Left renal pelvis (tissue), 4 donors: ENCODE measurements around the gene NGB. TPM values are rescaled to one million over a fixed set of nuclear protein-coding genes. Genes with fewer than 3 reads are reported as not detected.

Source experiments
- DNase-seq, 4 donors: peaks; one replicate each; pipeline ENCODE4 v3.0.0-alpha.2; 2013; ENCODE audit warnings: low read depth in 4 of 4, low spot score in 3 of 4
- polyA plus RNA-seq, 4 donors: library from polyadenylated mRNA; unstranded; fragments of 120-200 nt; gene quantifications; one replicate each; pipeline ENCODE4 v1.2.1, GENCODE V29; 2013; ENCODE audit not compliant: insufficient read length in 4 of 4

The NGB gene
- polyA plus RNA-seq, 4 donors, result 0.07 TPM; not detected in 3

DNA sequence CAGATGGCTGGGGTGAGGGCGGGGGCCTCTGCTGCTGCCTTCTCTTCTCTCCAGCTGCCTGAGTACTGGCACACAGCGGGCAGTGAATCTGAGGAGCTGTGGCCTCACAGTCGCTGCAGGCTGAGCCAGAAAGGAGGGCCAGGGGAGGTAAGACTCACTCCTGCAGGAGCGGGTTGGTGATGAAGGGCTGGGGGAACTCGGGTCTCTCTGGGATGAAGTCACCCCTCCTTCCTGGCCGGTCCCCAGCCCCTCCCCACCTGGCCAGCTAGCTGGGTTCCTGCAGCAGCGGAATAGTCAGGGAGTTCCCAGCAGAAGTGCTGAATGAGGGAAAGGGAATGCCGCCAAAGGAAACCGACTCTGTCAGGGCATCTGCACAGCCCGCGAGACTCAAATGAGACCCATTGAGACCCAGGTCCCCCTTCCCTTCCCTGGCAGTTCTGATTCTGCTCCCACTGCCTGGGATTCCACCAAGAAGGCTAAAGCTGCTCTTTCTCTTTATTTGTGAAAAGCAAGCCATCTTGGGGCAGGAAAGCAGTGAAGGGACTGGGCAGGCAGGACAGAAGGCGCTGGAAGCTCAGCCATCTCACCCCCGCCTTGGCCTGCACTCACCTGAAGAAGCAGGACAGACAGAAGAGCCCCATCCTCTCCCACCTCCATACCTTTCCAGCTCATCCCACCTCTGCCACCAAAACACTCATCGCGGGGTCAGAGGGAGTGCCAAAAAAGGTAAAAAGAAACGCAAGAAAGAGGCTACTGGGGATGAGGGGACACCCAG is 5.3 kb downstream of the NGB start:
- no peak for DNase-seq

DNA sequence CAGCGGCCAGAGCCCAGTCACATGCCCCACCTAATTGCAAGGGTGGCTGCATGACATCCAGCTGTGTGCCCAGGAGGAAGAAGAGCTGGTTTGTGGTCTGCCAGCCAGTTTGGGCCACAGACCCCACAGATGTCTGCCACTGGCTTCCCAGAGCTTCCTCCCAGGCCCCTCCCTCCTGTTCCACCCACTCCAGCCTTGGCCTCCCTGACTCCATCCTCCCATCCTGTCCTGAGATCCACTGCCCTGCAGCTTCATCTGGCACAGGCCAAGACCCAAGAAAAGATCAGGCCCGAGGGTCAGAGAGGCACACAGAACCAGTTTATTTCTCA is 5.9 kb downstream of the NGB start:
- DNase-seq, result no peak

DNA sequence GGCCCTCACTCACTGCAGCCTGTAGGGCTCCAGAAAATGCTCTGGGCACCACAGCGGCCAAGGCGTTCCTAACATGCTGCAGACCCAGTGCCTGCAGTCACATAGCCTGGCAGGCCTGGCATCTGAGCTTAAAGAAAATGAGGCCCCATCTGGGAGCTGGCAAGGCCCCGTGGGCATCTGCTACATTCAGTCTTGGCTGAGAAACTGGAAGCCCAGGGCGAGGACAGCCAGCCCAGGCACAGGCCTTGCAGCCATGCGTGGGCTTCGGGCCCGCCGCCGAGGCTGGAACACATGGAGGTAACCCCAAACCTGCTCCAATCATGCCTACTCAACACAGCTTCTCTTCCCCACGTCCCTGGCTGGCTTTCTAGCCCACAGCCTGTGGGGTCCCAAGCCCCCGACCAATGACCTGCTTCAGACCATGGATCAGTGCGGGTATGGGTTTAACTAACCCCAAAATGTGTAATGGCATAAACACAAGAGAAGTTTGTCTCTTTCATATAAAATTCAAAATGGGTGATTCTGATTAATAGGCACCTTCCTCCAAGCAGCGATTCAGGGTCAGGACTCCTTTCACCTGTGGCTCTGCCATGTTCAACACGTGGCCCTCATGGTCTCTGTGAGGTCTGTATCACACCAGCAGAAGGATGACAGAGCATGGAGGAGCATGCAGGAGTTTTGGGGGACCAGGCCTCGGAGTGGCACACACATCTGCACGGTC is 6.4 kb downstream of the NGB start:
- DNase-seq, result no peak

DNA sequence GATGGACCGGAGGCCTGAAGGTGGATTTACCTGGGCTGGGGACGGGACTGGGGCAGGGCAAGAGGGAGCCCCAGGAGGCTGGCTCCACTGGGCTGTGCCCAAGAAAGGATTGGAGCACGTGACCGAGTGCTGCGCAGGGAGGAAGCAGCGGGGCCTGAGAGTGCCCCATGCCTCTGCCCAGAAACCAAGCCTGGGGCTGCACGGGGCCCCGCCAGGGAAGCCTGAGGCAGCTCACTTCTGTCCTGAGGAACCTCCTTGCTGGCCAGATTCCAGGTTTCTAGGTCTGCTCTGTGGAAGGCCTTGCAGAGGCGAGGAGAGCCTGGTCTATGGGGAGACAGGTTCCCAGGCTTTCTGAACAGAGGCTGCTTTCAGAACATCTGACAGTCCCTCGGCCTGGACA is 10.4 kb downstream of the NGB start:
- no peak for DNase-seq

DNA sequence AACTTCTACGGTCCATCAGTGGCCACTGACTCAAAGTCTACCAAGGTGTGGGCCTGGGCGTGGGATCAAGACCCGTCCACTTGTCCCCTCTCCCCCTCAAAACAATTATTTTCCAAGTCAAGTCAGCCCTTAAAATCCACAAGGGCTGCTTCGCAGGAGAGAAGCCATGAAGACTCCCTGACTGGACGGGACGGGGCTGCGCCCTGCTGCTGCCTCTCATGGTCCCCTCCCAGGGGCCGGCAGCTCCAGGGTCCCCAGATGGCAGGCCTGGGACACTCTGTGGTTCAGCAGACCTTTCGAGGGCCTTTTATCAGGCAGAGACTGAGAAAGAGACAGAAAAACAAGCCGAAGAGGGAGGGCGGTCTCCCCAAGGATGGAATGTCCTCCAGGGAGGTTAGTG is 10.8 kb downstream of the NGB start:
- no peak for DNase-seq

DNA sequence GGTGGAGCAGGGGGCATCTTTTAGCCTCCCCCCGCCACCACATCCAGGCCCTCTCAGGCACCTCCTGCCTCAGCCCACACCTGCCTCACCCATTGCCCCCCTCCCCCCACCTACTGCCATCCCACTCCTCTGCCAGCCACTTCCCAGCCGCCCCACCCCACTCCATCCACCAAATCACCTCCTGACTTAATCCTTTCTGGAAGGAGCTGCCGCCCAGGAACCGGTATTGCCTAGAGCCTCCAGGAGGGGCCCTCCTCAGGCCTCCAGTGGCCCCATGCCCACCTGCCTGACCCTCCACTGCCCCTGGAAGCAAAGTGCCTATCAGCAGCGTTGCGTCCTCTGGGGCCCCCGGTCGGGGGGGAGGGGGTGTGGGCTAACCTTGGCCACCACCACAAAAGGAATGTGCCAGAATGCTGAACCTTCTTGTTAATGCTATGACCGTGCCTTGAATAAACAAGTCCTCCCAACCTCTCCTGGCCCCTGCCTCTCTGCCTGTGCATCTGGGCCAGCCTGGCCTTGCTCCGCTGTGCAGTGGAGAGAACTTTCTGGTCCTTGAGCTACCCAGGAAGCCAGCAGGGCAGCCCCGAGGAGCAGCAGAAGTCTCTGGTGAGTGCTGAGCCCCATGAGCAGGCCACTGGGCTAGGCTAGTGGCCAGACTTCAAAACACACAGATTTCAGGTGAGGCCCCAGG is 11.8 kb downstream of the NGB start:
- DNase-seq, result no peak

DNA sequence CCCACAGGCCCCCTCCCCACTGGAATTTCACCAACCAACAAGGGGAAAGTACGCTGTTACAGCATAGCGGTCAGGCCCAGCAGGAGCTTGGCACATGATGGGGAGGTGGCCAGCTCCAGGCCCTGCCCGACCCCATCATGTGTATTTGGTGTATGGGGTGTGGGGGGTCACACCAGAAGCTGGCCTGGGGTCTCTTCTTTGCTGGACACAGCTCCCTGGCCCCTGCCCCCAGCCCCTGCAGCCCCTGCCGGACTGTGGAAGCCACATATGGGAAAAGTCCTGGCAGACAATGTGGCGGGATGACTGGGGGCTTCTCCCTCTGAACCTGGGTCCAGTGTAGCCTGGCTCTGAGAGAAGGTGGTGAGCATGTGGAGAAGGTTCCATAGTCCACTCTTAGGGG is 12.4 kb downstream of the NGB start:
- no peak for DNase-seq

DNA sequence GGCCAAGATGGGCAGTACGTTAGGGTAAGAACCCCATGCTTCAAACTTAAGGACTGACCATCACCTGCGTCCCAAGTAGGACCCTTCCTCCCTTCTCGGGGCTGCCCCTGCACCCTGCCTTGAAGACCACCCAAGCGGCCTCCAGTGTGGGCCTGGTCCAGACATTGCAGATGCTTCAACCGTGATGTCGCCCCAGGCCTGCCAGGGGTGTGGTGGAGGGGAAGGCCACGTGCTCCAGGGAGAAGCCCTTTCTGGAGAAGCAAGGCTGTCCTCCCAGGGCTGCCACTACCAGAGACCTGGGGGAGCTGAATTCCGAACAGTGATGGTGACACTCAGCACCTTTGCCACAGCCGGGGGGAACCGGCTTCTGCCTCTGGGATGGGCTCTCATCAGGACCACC is 13.3 kb downstream of the NGB start:
- no peak for DNase-seq

DNA sequence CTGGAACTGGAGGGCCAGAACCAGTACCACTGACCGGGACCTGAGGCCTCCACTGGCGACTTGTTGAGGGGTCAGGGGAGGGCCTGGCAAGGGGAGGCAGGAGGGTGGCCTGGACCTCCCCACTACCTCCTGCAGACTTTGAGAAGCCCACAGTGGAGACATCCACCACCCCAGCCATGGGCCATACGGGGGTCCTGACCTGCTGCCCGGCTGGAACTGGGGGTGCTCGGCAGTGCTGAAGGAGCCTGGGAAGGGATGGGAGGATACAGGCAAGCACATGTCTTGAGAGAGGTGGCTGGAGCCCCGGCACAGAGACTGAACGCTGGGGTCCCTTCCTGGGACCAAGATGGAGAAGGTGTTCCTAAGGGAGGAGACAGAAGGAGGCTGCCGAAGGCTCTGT is 14.3 kb downstream of the NGB start:
- DNase-seq, result no peak

DNA sequence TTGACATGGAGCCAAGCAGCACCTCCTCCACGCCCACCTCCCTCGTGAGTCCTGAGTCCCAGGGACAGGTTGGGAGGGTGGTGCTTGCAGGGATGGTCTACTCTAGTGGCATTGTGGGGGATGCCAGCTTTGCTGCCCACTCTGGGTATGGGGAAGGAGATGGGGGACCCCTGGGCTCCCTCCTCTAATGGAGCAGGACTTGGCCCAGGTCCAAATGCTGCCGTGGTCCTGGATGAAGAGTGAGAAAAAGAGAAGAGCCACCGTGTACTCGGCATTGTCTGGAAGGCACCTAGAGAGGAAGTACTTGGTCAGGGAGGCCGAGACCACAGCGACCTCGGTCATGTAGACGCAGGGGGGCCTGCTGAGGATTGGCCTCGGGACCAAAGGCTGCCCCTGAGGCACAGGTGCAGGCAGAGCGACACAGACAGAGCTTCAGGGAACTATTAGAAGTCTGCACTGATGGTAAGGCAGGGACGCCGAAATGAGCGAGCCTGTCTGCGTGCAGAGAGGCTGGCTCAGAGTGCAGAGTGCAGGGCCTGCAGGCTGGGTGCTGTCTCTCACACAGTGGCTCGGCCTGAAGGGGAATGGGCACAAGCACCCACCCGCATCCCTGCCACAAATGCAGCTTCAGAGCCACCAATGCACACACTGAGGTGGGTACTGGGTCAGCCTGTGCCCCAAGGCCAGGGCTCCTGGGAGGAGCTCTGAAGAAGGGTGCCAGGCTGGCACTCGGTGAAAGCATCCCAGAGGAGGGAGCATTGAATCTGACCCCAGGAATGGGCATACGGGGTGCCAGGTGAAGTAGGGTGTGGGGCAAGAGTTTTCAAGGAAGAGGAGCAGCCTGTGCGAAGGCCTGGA is 17.4 kb downstream of the NGB start:
- DNase-seq, result no peak

DNA sequence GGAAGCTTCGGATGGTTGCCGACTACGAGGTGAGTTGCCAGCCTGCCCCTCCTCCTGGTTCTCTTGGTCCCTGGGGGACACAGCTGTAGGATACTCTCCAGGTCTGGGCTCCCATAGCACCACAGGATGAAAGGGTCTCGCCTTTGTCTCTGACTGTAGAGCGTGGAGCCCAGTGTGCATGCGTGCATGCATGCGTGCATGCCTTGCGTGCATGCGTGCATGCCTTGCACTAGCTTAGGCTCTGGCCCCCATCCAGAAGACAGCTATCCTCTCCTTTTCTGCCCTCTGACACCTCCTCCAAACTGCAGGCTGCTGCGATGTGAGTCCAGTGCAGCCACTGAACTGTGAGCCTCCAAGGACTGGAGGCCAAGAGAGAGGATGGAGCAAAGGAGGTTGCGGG is 19.1 kb downstream of the NGB start:
- no peak for DNase-seq

DNA sequence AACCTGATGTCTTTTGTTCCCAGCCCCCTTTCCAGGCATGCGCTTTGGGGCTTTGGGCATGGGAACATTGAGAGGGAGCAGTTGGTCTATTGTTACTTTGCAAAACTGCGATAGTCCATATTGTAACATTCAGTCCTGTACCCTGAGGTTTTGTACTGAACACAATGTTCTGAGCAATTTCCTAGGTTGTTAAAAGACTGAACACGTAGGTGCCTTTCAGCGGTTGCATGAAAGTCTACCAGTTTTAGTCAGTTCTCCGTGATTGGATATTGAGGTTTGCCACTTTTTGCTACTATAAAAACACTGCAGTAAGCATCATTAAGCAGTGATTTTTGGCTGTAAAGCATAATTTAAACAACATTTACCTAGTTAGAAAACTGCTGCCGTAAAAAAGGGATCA is 20.1 kb downstream of the NGB start:
- no peak for DNase-seq

DNA sequence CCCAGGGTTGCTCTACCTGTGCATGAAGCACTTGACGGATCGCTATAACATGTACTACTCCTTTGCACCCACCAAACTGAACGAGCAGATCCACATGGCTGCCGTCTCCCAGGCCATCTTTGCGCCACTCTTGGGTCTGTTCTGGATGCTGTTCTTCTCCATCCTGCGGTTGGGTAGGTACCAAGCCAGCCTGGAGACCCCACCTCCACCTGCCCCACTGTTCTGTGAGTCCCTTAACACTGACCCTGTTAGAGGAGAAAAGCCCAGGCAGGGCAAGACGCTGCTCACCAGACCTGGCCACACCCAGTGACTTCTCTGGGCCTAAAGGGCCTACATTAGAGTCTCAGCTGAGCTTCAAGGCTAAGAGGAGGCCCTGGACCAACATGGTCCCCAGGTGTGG is 21.7 kb downstream of the NGB start:
- no peak for DNase-seq

DNA sequence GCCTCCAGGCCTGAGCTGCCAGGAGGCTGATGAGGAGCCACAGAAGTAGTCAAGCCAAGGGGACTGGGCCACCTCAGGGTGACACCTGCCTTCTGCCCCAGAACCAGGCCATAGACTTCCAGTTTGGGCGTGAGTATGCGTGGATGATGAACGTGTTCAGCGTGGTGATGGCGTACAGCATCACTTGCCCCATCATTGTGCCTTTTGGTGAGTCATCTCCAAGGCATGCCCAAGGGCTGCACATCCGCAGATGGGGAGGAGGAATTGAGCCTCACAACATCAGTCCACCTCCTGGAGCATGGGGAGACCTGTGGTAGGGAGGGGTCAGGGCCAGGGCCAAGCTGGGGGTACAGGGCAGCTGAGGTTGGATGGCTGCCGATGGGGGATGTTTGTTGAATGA is 22.3 kb downstream of the NGB start:
- no peak for DNase-seq

DNA sequence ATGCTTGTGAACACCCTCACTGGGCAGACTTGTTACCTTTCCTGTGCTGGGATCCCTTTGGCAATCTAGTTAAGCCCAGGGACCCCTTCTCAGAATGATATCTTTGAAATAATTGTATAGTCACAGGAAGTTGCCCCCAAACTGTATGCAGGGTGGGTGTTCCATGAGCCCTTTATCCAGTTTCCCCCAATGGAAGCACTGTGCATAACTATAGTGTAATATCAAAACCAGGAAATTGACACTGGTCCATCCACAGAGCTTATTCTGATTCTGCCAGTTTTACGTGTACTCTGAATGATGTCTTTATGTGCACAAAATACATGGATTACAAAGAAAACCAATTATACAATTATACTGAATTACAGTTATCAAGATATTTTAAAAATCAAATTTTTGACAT is 24.2 kb downstream of the NGB start:
- no peak for DNase-seq

DNA sequence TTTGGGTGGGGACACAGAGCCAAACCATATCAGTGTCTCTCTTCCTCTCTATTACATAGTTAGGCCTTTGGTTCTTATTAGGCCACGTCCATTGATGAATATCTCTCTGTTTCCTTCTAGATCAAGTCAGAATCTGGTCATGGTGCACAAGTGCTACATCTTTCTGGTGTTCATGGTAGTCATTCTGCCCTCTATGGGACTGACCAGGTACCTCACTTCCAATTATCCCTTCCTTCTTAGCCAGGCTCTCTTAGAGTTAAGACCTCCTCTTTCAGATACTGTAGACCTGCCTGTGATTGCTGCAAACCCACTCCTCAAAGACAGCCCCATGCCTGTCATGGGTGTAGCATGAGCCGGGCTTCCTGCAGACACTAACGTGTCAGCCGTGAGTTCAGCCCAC is 25.2 kb downstream of the NGB start:
- no peak for DNase-seq

DNA sequence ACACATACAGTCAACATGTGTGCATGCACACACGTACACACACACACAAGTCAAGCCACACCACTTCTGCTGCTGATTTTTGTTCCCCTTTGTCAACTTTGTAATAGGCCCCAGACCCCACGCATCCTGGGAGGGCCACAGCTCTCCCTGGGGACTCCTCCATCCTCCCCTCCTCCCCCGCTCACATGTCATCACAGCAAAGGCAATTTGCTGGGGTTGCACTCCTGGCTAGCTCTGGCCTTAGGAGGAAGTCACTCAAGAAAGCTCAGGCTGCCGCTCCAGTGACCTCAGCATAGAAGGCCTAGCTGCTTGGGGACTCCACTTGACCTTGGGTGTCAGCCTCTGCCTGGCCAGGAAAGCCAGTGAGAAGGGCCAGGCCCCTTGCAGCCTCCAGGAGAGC is 27.2 kb downstream of the NGB start:
- DNase-seq, result no peak

DNA sequence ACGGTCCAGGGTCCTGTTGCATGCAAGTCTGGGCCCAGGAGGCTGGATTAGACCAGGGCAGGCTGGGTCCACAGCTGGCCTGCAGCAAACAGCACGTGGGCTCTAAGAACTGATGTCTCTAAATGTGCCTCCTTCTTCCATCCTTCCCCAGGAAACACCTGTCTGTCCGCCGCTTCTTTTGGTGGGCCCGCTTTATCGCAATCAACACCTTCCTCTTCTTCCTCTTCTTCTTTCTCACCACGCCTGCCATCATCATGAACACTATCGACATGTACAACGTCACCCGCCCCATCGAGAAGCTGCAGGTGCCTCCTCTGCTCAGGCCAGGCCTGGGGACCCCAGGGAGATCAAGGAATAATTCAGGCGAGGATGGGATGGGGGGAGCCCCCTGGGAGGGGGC is 28.3 kb downstream of the NGB start:
- no peak for DNase-seq

DNA sequence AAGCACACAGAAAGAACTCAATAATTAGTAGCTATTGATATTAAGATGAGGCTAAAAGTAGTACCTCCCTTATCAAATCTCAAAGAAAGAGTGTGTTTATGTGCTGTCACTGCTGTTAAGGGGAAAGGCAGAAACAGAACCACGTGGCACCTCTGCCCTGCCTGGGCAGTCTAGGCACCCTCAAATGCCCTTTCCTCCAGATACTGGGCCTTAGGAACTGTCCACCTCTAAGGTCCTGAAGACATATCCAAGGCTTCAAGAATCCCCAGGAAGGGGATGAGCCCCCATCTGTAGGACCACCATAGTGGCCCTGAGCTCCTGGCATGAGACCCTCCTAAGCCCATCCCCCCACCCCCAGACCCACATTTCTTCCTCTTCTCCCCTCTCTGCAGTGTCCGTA is 29.1 kb downstream of the NGB start:
- no peak for DNase-seq

DNA sequence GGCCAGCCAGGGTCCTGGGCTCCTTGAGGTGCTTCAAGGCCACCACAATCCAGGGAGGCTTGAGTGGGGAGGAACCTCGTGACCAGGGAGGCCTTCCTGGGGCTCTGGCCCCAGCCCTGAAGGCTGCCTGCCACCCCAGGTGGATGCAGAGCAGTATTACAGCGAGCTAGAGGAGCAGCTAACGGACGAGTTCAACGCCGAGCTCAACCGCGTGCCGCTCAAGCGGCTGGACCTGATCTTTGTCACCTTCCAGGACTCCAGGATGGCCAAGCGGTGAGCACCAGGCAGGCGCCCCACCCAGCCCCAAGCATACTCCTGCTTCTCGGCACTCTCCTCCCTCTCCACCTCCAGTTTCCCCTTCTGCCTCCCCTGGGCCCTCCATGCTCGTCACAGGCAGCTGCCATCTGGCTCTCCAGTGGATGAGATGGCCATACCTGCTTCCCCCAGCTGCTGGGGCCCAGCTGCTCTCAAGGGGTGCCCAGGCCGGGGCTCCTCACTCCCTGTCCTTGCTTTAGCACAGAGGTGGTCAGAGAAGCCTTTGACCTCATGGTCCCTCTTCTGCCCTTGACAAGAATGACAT is 30.6 kb downstream of the NGB start:
- no peak for DNase-seq

DNA sequence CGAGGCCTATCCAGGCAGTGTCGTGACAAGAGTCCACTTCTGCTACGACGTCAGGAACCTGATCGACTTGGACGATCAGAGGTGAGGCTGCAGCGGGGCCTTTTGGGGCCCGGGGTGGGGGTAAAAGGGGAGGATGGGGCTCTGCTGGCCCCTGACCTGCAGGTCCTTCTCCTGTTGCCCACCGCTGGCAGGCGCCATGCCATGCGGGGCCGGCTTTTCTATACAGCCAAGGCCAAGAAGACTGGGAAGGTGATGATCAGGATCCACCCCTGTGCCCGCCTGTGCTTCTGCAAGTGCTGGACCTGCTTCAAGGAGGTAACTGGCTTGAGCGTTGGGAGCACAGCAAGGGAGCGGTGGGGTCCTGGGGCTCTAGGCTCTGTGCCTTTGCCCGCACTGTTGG is 31.6 kb downstream of the NGB start:
- DNase-seq, result no peak
